Measurements from ENCODE around the gene PRRT1.

Gene PRRT1

DNA sequence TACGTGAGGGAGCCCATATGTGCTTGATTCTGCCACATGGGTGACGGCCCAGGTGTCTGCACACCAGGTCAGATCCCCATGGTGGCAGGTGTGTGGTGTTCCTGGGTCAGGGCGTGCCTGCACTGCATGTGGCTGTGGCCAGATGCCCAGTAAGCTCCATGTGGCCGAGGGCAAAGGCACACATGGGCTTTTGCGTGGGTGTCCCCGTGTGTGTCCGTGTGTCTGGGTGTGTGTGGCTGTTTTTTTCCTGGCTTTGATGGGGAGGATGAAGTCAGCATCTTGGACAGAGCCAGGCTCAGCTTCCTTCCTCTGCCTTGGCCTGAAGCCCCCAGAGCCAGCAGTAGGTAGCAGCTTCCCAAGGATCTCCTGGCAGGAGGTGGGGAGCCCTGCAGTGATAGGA lies 41.1 kb downstream of the PRRT1 start:
- ChIA-PET CTCF (interaction anchor here (0.7 to 1.2 kb wide), 3 partner anchors 8 to 32 kb away, joined by 3 to 4 read pairs (median 3); no protein-coding TSS in a partner anchor), POLR2A (no interaction called here)
- no peak for TF ChIP-seq CTCF (IDR thresholded peaks at IDR 0.05; ENCODE audit: control extremely low read depth, extremely low read depth, low read depth, missing control alignments)
- DNase-seq (ENCODE audit: extremely low spot score), result no peak

GRCh38 chr6:32109765-32110160 lies 42.0 kb downstream of the PRRT1 start:
- DNase-seq (ENCODE audit: extremely low spot score), result no peak
- ChIA-PET POLR2A (no interaction called here), CTCF (interaction anchor here (4.1 kb wide), 1 partner anchor 9 kb away, joined by 17 read pairs; no protein-coding TSS in a partner anchor)
- TF ChIP-seq CTCF (IDR thresholded peaks at IDR 0.05; ENCODE audit: control extremely low read depth, extremely low read depth, low read depth, missing control alignments), result no peak

DNA sequence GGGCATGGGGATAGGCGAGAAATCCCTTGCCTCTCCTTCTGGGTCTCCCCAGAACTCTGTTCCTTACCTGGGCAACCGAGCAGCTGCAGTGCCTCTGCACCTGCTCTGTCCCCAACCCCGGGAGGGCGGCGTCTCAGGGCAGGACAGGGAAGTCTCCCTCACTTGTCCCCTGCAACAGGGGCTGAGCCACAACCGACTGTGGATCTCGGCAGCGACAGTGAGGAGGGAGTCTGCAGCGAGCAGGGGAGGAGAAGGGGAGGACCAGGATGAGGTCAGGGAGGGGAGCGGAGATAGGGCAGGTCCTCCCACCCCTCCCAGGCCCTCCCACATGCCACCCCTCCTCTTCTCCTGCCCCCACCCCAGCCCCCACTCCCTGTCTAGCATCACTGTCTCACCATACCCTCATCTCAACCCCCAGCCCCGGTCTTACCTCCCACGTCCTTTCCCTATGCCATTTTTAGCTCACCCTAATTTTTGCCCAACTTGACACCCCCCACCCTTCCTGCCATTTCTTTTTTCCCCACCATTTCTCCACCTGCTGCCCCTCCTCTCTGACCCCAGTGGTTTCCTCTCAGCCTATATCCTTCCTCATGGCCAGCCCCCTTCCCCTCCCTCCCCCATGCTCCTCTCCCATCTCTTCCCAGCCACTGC lies 42.5 kb downstream of the PRRT1 start, which contains the start of gene TNXB:
Gene TNXB (minus strand): TSS at position 225 of the 651 bp plus-strand sequence. CDS start 11,140 bp downstream, outside the sequence.
- POLR2A ChIA-PET, result no interaction called here
- DNase-seq (ENCODE audit: extremely low spot score), result no peak
- TF ChIP-seq CTCF (IDR thresholded peaks at IDR 0.05; ENCODE audit: control extremely low read depth, extremely low read depth, low read depth, missing control alignments), result no peak
- CTCF ChIA-PET, result interaction anchor here (1.4 to 4.1 kb wide), 2 partner anchors 8 to 10 kb away, joined by 3 to 17 read pairs; no protein-coding TSS in a partner anchor

- POLR2A ChIA-PET, result no interaction called here
- no peak for DNase-seq (ENCODE audit: extremely low spot score)
- CTCF ChIA-PET, result interaction anchor here (1.4 to 4.1 kb wide), 2 partner anchors 9 to 10 kb away, joined by 3 to 17 read pairs; no protein-coding TSS in a partner anchor
Observed at GRCh38 chr6:32108727-32109113, 43.0 kb downstream of the PRRT1 start.

GRCh38 chr6:32108094-32108627 lies 43.6 kb downstream of the PRRT1 start:
- ChIA-PET POLR2A (interaction anchor here (0.6 kb wide), 1 partner anchor 133 kb away, joined by 3 read pairs; no protein-coding TSS in a partner anchor), CTCF (interaction anchor here (1.4 to 4.1 kb wide), 2 partner anchors 9 to 11 kb away, joined by 3 to 17 read pairs; no protein-coding TSS in a partner anchor)
- no peak for DNase-seq (ENCODE audit: extremely low spot score)
- no peak for TF ChIP-seq CTCF (IDR thresholded peaks at IDR 0.05; ENCODE audit: control extremely low read depth, extremely low read depth, low read depth, missing control alignments)

More at GRCh38 chr6:32108727-32109113, 43.0 kb downstream of the PRRT1 start:
- no peak for TF ChIP-seq CTCF (IDR thresholded peaks at IDR 0.05; ENCODE audit: control extremely low read depth, extremely low read depth, low read depth, missing control alignments)

DNA sequence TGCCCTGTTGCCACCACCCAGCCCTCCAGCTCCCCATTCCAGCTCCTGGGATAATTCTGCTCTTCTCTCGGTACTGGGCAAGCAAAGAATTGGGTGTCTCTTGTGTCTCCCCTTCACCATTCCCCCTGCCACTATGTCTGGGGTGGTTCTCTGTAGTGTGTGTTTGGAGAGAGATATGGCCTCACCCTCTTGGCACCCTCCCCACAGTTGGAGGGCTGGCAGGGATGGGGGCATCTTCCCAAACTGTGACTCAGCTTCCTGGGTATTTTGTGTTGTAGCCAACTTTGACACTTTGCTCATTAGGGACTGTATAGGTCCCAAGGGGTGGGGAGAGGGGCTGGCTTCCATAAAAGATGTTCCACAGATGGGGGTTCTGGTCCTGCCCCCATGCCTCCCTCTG lies 44.3 kb downstream of the PRRT1 start:
- no peak for DNase-seq (ENCODE audit: extremely low spot score)
- POLR2A ChIA-PET, result no interaction called here
- TF ChIP-seq CTCF (IDR thresholded peaks at IDR 0.05; ENCODE audit: control extremely low read depth, extremely low read depth, low read depth, missing control alignments), result no peak
- CTCF ChIA-PET, result interaction anchor here (1.4 to 4.1 kb wide), 2 partner anchors 10 to 11 kb away, joined by 3 to 17 read pairs; no protein-coding TSS in a partner anchor

Measured in GM10248 (cell line).